Stimulated activated CD4-positive, alpha-beta T cell treated with anti-CD3 and anti-CD28 coated beads, Interleukin-15, amount 100 ng/mL, for 24 hours (primary cell): ENCODE data around the gene KCNIP3.
"Not testable (repeated sequence)": the region's sequence is repeated elsewhere in the genome, so short reads cannot be mapped to it uniquely, and the experiment has no call there.

Source experiments
- DNase-seq: peaks from one replicate; pipeline ENCODE4 v3.0.0-alpha.2; 2020

The KCNIP3 gene

DNA sequence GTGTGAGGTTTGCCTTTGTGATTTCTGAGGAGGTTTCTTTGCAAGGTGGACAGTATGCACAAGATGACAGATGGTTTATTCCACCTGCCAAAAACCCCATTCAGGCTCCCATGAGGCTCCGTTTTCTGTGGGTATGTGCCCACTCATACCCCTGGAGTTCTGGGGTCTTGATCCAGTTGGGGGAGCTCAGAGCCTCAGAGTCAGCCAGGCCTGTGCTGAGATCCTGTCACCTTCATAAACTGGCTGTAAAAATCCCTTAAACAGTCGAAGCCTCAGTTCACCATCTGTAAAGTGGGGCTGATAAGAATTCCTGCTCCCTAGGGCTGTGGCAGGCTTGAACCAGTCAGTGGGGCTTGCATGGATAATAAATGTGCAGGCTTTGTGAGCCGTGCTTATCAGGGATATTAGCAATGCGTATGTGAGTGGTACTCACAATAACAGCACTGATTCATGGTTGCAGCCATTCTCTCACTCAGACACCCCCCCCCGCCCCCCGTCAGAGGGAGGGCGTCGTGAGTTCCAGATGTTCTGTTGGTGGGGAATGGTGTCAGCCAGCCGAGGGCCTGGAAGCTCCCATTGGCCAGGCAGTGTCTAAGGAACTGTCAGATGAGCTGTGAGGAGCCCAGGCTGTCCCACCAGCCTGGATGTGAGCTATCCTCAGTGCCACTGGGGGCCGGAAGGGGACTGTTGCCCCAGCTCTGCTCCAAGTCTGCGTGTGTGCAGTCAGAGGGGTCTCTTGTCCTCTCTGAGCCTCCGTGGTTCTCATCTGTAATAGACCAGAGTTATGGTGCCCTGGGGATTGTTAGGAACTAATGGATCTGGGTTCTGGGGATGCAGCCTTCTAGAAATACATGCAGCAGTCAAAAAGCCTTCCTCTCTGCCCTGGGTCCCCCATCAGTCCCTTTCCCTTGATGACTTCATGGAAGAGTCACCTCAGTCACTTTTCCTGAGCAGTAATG, 51.7 kb downstream of the KCNIP3 start:
- DNase-seq, result no peak

DNA sequence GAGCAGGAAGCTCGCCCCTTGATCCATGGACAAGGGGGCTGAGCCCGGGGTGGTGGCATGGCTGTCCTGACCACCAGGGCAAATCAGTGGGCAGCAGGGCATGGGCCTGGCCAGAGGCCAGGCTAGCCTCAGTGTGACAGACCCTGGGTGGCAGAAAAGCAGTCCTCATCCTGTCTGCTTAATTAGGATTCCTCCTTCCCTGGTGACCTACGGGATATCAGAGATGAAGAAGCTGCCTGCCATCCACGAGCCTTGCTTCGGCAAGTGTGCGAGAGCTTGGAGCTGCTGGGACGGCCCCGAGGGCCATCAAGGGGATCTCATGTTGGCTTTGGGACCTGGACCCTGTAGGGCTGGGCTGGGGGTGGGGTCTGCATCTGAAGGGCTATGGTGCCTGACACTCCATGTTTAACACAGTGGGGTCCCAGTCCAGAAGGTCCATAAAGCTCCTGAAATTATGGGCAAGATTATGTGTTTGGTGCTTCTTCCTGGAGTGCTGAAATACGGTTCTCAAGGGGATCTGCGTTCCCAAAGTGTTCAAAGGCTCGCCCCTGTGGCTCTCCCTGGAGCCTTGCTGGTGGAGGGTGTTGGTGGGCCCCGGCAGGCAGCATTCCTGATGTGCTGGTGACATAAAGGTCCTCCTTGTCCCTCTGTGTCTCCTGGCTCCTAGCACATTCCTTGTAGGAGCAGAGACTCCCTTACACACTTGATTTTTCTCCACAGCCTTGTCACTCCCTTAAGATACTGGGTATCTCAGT, 52.6 kb downstream of the KCNIP3 start:
- no peak for DNase-seq

DNA sequence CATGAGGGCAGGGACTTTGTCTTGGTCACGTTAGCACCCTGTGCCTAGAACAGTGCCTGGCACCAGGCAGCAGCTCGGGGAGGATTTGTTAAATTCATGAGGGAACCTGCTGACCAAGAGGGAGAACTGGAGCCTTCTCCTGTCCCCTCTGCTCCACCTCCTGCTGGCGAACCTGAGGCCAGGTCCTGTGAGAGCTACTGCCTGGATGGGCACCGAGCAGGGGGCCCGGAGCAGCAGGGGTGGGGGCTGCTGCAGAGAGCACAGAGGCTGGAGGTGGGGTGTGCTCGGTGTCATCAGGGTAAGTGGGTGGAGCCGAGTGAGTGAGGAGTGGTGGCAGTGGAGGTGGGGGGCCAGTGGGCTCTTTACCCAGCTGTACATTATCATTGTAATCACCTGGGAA, 53.2 kb downstream of the KCNIP3 start:
- DNase-seq, result no peak

DNA sequence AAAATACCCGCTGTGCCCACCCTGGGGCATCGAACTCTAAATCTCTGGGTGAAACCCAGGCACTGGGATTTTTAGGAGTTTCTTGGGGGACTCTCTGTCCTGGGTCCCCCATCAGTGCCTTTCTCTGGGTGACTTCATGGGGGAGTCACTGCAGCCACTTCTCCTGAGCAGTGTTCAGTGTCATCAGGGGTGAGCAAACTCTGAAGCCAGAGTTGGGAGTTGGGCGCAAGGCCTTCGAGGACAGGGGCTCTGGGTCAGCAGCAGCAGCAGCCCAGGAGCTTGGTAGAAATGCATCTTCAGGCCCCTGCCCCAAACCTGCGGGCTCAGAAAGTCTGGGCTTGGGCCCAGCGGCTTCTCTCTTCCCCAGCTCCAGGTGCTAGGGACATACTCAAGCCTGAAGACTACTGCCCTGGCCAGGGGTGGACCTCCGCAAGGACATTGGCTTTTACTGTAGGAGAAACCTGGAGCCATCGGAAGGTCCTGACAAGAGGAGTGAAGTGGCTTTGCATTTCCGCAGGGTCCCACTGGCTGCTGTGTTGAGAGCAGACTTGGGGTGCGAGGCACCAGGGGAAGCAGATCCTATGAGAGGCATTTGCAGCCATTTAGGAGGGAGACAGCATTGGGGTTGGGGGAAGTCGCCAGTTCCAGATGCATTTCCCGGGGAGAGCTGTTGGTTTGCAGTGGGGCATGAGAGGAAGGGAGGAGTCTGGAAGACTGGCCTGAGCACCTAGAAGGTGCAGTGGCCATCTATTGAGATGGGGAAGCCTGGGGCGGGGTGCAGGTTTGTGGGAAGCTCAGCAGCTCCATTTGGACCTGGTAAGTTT, 53.8 kb downstream of the KCNIP3 start:
- DNase-seq, result no peak

DNA sequence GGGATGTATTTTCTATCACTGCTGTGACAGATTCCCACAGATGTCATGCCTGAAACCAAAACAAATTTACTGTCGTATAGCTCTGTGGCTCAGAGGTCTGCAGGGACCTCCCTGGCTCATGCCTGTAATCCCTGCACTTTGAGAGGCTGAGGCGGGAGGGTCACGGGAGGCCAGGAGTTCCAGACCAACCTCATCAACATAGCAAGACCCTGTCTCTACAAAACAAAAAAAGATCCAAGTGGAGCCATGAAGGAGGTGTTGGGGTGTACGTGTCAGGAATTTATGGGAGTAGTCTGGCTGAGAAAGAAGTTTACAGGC, 54.4 kb downstream of the KCNIP3 start:
- no peak for DNase-seq

DNA sequence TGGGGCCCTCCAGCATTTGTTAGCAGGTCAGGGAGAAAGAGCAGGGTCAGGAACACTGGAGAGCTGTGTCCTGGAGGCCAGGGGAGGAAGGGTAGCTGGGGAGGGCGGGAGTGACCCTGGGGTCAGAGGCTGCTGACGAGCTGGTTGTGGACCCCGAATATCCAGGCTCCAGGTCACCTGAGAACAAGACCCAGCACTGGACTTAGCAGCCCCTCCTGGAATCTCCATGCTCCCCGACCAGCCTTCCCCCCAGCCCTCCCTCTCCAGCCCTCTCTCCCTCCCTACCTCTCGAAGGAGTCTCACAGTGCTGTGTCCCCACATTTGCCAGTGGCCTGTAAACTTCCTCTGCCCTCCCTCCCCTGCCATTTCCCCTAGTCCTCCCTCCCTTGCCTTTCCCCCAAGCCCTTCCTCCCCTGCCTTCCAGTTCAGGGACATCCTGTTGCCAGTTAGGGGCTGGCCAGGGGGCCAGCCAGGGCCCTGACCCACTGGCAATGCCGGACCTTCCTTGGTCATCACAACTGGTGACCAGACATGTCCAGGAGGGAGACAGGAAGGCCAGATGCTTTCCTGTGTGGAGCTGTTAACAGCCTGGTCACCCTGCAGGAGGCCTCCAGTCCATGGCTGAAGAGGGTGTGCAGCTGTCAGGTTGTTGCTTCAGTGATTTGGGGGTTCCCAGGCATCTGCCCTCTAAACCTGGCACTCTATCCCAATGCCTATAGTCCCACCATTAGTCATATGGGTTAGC, 55.3 kb downstream of the KCNIP3 start:
- no peak for DNase-seq

DNA sequence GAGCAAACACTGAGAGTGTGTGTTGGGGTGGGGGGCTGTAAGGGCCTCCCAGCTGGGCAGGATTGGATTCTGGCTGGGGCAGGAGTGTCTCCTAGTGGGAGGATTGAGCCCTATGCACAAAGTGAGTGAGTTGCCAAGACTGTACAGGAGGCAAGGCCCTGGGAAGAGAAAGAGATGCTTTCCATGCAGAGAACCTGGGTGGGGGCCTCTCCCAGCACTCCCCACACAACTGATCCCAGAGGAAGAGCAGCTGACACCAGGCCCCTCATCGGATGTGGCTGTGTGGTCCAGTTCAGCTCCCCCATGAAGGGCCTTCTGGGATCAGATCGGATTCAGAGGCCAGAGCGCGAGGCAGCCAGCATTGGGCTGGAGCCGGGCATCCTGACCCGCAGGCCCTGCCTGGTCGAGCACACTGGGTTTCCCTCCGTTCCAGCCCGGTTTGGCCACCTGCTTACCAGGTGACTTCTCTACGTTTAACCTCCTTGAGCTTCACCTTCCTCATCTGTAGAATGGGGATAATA, 56.0 kb downstream of the KCNIP3 start:
- no peak for DNase-seq

DNA sequence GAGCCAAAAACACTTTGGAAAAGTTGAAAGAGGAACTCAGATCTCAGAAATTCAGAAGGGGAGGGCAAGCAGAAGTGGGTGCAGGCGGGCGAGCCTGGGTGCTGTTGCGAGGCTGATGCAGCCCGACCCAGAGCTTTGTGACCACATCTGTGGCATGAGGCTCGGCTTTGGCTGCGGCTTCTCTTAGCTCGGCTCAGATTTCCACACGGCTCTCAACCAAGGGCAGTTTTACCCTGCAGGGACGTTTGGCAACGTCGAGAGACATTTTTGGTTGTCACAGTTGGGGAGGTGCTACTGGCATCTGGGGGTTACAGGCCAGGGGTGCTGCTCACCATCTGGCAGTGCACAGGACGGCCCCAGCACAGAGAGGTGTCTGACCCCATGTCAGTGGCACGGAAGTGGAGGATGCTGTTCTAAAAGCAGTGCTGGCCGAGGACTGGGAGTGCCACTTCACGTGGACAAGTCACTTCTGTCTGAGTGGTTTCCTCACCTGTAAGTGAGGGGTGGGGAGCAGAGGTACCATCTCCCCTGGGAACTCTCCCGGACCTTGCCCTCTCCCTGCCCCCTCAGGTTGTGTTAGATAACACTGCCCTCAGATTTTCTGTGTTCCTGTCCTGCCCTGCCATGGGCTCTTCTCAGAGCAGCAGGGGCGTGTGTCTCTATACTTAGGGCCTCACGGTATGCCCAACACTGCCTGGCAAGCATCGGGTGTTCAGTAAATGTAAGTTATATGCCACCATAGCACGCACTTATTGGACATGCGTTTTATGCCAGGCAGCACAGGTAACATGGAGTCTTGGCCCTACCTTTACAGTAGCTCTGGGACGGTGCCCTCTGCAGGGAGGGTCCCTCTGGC, 56.7 kb downstream of the KCNIP3 start:
- no peak for DNase-seq

DNA sequence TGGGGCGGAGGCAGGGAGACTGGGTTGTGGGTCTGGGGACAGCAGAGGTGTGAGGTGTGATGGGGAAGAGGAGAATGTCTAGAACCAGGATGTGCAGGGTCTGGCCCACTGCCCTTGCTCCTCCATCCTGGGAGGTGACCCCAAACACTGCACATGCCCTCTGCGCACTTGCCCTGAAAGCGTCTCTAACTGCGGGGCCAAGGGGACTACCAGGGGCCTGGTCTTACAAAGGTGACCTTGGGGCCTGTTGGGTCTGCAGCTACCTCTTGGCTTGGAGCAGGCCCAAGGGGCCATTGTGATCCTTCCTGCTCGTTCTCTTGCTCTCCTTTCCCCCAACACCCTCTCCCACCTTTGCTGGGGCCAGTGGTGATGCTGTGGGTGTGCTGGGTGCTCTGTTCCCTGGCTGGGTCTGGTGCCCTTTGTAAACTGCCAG, 57.3 kb downstream of the KCNIP3 start:
- no peak for DNase-seq

DNA sequence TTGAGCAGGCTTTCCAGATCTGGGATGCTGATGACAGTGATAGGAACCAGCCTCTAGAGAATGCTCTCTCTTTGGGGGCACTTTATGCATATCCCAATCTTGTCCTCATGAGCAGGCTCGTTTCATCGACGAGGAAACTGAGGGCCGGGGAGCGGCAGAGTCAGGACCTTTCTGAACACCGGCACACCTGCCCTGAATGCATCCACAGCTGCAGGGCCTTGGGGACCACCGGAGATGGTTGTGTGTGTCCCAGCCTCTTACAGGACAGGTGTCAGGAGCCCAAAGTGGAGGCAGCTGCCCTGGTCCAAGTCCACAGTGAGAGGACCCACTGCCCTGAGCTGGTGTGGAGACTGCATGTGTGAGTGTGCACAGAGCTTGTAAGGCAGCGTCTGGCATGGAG, 57.8 kb downstream of the KCNIP3 start:
- DNase-seq, result no peak

DNA sequence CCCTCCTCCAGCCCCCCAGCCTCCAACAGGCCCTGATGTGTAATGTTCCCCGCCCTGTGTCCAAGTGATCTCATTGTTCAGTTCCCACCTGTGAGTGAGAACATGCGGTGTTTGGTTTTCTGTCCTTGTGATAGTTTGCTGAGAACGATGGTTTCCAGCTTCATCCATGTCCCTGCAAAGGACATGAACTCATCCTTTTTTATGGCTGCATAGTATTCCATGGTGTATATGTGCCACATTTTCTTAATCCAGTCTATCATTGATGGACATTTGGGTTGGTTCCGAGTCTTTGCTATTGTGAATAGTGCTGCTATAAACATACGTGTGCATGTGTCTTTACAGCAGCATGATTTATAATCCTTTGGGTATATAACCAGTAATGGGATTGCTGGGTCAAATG, 58.3 kb downstream of the KCNIP3 start:
- DNase-seq, result not testable (repeated sequence)

DNA sequence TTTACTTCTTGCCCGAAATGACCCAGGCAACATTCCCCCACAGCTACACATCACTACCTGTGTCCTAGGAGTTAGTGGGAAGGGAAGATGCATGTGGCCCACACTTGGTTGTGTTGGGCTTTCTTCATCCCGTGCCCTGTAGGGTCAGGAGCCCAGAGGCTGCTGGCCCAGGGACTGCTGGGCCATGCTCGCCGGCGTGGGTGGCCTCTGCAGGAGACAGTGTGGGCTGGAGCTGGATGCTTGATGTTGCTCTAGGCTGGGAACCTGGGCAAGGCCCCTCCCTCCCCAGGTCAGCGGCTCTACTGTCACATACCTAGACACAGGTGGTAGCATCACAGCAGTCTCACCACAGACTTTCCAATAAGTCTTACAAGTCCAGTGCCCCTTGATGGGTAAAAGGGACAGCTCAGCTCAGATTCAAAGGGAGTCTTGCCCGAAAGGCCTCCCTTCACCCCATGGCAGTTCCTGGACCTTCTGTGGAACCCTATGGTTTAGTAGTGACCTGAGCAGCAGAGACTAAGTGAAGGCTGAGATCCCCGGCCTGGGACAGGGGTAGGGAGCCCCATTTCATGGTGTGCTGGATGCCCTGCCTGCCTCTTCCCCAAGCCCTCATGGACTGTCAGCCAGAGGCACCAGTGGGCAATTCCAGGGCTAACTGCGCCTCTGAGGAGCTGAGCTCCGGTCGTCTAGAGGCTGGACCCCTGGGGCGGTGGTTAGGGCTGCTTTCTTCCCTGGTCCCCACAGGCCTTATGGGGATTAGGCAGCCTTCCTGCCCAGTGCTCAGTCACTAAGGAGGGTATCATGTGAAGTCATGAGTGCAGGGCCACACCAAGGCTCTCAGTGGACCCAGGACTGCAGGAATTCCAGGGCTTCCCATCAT, 59.9 kb downstream of the KCNIP3 start:
- no peak for DNase-seq

DNA sequence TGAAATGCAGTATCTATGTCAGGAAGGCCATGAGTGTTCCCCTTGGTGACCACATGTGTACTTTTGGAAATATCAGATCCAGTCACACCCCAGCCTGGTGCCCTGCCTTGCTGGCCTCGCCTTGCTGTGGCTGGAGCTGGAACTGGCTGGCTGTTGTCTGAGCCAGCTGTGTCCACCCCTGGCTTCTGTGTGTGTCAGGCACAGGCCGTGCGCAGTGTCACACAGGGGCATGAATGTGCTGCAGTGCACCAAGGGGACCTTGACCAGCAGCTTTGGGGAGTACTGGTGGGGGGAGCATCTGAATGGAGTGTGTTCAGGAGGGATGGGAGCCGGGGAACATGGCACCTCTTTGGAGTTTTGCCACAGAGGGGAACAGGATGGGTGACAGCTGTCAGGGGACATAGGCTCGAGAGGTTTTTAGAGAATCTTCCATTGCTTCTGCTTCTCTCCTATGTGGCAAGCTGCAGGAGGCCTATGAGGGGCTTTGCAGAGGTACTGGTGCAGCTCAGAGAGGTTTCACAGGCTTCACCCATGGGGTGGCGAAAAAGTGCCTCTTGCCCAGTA, 60.7 kb downstream of the KCNIP3 start:
- DNase-seq, result no peak

DNA sequence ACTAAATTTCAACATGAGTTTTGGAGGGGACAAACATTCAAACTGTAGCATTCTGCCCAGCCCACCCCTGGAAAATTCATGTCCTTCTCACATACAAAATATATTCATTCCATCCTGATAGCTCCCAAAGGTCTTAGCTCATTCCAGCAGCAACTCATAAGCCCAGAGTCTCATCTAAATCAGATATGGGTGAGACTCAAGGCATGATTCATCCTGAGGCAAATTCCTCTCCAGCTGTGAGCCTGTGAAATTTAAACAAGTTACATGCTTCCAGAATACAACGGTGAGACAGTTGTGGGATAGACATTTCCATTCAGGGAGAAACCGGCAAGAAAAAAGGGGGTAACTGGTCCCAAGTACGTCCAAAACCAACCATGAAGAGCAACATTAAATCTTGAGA, 61.9 kb downstream of the KCNIP3 start:
- no peak for DNase-seq

DNA sequence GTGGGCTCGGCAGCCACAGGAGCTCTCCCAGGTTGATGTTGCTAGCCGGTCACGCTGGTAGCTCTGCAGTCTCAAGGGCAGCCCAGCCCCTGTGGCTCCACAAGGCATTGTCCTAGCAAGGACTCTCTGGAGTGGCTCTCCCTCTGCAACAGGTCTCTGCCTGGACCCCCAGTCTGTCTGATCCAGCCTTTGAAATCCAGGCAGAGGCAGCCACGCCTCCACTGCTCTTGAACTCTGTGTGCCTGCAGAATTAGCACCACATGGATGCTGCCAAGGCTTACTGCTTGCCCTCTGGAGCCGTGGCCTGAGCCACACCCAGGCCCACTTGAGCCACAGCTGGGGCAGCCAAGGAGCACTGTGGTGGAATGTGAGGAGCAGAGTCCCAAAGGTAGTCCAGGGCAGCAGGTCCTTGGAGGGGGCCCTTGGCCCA, 62.4 kb downstream of the KCNIP3 start:
- DNase-seq, result no peak

DNA sequence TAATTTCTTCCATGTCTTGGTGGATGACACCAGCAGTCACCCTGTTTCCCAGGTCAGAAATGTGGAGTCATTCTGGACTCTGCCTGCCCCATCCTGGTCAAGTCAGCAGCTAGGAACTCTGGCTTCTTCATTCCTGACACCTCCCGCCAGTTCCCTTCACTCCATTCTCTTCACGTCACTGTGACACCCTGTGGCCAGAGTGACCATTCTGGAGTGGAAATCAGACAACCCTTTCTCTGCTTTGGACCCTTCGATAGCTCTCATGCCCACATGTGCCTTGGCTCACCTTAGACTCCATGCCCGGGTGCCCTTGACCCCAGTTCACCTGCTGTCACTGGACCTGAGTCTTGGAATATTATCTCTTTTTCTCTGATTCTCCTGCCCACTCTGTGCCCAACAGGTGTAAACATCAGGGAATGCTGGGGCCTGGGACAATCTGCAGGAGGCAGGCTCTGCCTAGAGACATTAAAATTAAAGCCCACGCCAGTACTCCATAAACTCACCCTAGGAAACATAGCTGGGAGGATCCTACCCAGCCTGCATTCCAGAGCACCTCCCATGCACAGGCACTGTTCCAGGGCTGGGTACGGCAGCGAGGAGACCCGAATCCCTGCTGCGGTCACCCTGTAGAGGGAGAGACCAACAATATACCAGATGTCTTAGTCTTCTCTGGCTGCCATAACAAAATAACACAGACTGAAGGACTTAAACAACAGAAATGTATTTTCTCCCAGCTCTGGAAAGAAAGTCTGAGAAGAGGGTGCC, 64.3 kb downstream of the KCNIP3 start:
- no peak for DNase-seq

DNA sequence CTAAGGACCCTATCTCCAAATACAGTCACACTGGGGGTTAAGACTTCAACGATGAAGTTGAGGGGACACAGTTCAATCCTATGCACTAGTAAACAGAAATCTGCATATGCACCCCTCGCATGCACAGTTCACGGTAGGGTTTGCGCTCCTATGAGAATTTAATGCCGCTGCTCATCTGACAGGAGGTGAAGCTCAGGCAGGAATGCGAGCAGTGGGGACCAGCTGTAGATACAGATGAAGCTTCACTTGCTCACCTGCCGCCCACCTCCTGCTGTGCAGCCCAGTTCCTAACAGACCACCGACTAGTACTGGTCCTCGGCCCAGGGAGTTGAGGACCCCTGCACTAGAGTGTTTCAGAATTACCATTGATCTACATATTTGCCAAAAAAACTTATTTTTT, 65.3 kb downstream of the KCNIP3 start:
- no peak for DNase-seq

DNA sequence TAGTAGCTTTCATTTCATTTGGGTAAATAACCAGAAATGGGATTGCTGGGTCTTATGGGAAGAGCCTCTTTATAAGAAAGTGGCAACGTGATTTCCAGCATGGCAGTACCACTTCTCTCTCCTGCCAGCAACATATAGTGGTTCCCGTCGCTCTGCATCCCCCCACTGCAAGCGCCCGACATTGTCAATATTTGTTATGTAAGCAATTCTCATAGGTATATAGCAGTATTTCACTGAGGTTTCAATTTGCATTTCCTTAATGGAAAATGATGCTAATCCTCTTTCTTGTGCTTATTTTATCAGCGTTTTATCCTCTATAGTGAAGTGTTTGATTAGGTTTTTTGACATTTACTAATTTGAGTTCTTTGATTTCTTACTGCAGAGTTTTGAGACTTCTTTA, 69.4 kb downstream of the KCNIP3 start:
- no peak for DNase-seq

DNA sequence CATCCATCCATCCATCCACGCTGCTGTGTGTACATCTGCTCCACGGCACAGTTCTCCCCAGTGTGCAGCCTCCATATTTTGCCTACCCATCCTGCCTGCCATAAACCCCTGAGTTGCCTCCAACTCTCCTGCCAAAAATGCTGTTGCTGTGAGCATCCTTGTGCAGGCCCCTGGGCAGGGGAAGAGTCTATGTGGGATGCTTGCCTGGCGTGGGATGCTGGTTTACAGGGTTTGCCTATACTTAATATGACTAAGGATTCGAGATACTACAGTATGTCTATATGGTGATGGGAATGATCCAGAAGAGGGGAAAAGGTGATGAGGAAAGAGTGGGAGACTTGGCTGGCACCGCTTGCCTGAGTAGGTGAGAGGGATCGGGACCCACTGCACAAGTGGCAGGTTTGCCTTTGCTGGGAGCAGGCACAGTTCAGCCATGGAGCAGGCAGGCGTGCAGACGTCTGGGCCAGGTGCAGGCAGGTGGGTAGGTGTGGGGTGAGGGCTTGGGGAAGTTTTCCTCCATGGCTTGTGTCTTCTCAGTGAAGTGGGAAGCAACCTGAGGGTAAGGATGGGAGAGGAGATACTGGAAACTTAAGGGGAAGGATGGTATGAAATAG, 75.2 kb downstream of the KCNIP3 start:
- no peak for DNase-seq
